PC-9 (cell line): ENCODE results near the gene GPR4. TPM values are rescaled to one million over a fixed set of nuclear protein-coding genes. Genes with fewer than 3 reads are reported as not detected.

ENCODE experiments used
- Bru-seq: library from RNA; stranded (reverse); fragments of 400-500 nt; gene quantifications from one replicate; lab custom pipeline; 2021; lab: Mats Ljungman, UMichigan
- BruChase-seq, 2 experiments: library from RNA; stranded (reverse); fragments of 400-500 nt; gene quantifications; one replicate each; lab custom pipeline; 2021; lab: Mats Ljungman, UMichigan
- BruUV-seq: library from RNA; stranded (reverse); fragments of 400-500 nt; replicated peaks from 2 replicates; lab custom pipeline; 2021; lab: Mats Ljungman, UMichigan
- CTCF ChIA-PET: fragments of 300-600 bp; sonication (Branson Sonifier 250); formaldehyde crosslinking; loops from one replicate; lab custom pipeline; 2022; ENCODE audit warnings: antibody characterized with exemption; lab: Charles Lee
- POLR2A ChIA-PET: fragments of 300-600 bp; sonication (Branson Sonifier 250); formaldehyde crosslinking; loops from one replicate; lab custom pipeline; 2022; ENCODE audit warnings: antibody characterized with exemption; ENCODE audit not compliant: unreplicated experiment; lab: Charles Lee
- DNase-seq, 2 experiments: peaks; one replicate each; pipeline versions ENCODE4 v3.0.0 to v3.0.0-alpha.2; 2015 to 2022; ENCODE audit warnings: mixed read lengths in 1 of 2
- H2AFZ ChIP-seq: fragments of 200-600 bp; sonication (generic); 2 replicates; pipeline ENCODE4 v1.8.1; 2017; ENCODE audit warnings: antibody characterized with exemption
- H3F3A ChIP-seq: fragments of 200-600 bp; sonication (generic); 2 replicates; pipeline ENCODE4 v1.8.1; 2017; ENCODE audit warnings: antibody characterized with exemption, mild to moderate bottlenecking, low read depth; ENCODE audit not compliant: insufficient read depth
- H3K27ac ChIP-seq: fragments of 200-600 bp; sonication (generic); 2 replicates; pipeline ENCODE4 v1.6.1; 2016; ENCODE audit warnings: mixed run types
- H3K27me3 ChIP-seq: fragments of 200-600 bp; sonication (generic); 2 replicates; pipeline ENCODE4 v1.6.1; 2016; ENCODE audit warnings: low read depth, mixed run types; ENCODE audit not compliant: insufficient read depth
- H3K36me3 ChIP-seq: fragments of 200-600 bp; sonication (generic); 2 replicates; pipeline ENCODE4 v1.6.1; 2016; ENCODE audit warnings: low read depth, mixed run types
- H3K4me1 ChIP-seq: fragments of 200-600 bp; sonication (generic); replicated peaks from 2 replicates; pipeline ENCODE4 v1.6.1; 2016; ENCODE audit warnings: mixed run types; ENCODE audit not compliant: insufficient read depth
- H3K4me2 ChIP-seq: fragments of 200-600 bp; sonication (generic); 2 replicates; pipeline ENCODE4 v1.6.1; 2017; ENCODE audit warnings: mixed run types
- H3K4me3 ChIP-seq: fragments of 200-600 bp; sonication (generic); 2 replicates; pipeline ENCODE4 v1.6.1; 2016; ENCODE audit warnings: mixed run types
- H3K79me2 ChIP-seq: fragments of 200-600 bp; sonication (generic); 2 replicates; pipeline ENCODE4 v1.6.1; 2017; ENCODE audit warnings: low read depth, mixed run types
- H3K9me2 ChIP-seq: fragments of 200-600 bp; sonication (generic); 2 replicates; pipeline ENCODE4 v1.8.1; 2017; ENCODE audit warnings: mild to moderate bottlenecking; ENCODE audit not compliant: insufficient read depth
- H3K9me3 ChIP-seq: fragments of 200-600 bp; sonication (generic); 2 replicates; pipeline ENCODE4 v1.8.1; 2016; ENCODE audit warnings: low read depth; ENCODE audit not compliant: insufficient read depth
- H4K20me1 ChIP-seq: fragments of 200-600 bp; sonication (generic); 2 replicates; pipeline ENCODE4 v1.8.1; 2017; ENCODE audit not compliant: insufficient read depth
- EZH2 ChIP-seq: fragments of 200-600 bp; sonication (generic); IDR thresholded peaks from 2 replicates; pipeline ENCODE4 v1.8.0; 2017; ENCODE audit warnings: antibody characterized with exemption, low read depth
- intact Hi-C: fragments of 100-400 bp; cut with micrococcal nuclease; formaldehyde crosslinking; loops from one replicate; pipeline ENCODE4 v1.10.0; 2022; ENCODE audit not compliant: unreplicated experiment
- long read RNA-seq: library from polyadenylated mRNA; stranded (forward); transcript quantifications from one replicate; pipeline ENCODE4 v2.0.0, GENCODE V29; 2022
- total RNA-seq: library from RNA; stranded (reverse); gene quantifications from 2 replicates; pipeline ENCODE4 v1.2.3, GENCODE V29; 2021
- TF ChIP-seq, protein P1 (sequence below): fragments of 200-600 bp; sonication (generic); conservative IDR thresholded peaks from 2 replicates; pipeline ENCODE4 v1.6.1; 2017; ENCODE audit warnings: mixed run types, antibody characterized with exemption, mild to moderate bottlenecking, moderate library complexity

The GPR4 gene
- total RNA-seq (not detected in 2 replicates), Bru-seq, nascent RNA (not detected), BruChase-seq, experiment 1, labeled RNA remaining after a 2-hour chase (percentile 13 among the genes with signal in this experiment), BruChase-seq, experiment 2, labeled RNA remaining after a 6-hour chase (not detected)
- long read RNA-seq, result 0 reads

- H4K20me1 ChIP-seq, result no peaks in the 10 kb centered on the region
- H3K9me3 ChIP-seq, result no peaks in the 10 kb centered on the region
- no peak within 1 kb of the TSS for H3K4me2 ChIP-seq
- no peaks in the 10 kb centered on the region for H3K79me2 ChIP-seq
- no peak within 1 kb of the TSS for H2AFZ ChIP-seq
- no peak within 1 kb of the TSS for H3K4me3 ChIP-seq
- intact Hi-C loops, result no loop called here
- peaks cover 7% of the 10 kb centered on the region; the same call in 1 of the 2 replicates for H3K4me1 ChIP-seq
- CTCF ChIA-PET, result no interaction called here
- no peaks in the 10 kb centered on the region for H3F3A ChIP-seq
- H3K36me3 ChIP-seq, result no peaks in the 10 kb centered on the region
- no peak within 1 kb of the TSS for H3K27ac ChIP-seq
- no peaks in the 10 kb centered on the region for H3K9me2 ChIP-seq
- H3K27me3 ChIP-seq, result peaks cover 53% of the 10 kb centered on the region
- POLR2A ChIA-PET, result interaction anchor here (0.6 kb wide), 1 partner anchor 41 kb away, joined by 4 read pairs; no protein-coding TSS in a partner anchor
- DNase-seq, result peak in 1 of 2 experiments; percentile 6
- no peak for TF ChIP-seq EZH2
- TF ChIP-seq, protein P1, sequence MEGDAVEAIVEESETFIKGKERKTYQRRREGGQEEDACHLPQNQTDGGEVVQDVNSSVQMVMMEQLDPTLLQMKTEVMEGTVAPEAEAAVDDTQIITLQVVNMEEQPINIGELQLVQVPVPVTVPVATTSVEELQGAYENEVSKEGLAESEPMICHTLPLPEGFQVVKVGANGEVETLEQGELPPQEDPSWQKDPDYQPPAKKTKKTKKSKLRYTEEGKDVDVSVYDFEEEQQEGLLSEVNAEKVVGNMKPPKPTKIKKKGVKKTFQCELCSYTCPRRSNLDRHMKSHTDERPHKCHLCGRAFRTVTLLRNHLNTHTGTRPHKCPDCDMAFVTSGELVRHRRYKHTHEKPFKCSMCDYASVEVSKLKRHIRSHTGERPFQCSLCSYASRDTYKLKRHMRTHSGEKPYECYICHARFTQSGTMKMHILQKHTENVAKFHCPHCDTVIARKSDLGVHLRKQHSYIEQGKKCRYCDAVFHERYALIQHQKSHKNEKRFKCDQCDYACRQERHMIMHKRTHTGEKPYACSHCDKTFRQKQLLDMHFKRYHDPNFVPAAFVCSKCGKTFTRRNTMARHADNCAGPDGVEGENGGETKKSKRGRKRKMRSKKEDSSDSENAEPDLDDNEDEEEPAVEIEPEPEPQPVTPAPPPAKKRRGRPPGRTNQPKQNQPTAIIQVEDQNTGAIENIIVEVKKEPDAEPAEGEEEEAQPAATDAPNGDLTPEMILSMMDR, result no peak
- BruUV-seq, result no TSS peak
These were observed at the start of gene GPR4 for GRCh38 chr19:45601524-45602374. Gene GPR4 (minus strand): TSS chr19:45602212. CDS start chr19:45591866, 10,346 bp downstream.

GRCh38 chr19:45650722-45651121, 48.7 kb upstream of the GPR4 start:
- Histone ChIP-seq H3K4me1 (no peaks in the 10 kb centered on the region), H2AFZ (no peak overlapping the region), H3K36me3 (no peaks in the 10 kb centered on the region), H3F3A (no peaks in the 10 kb centered on the region; the same call in 1 of the 2 replicates), H3K27me3 (no peaks in the 10 kb centered on the region), H3K9me2 (no peaks in the 10 kb centered on the region), H3K4me3 (no peak overlapping the region), H3K9me3 (no peaks in the 10 kb centered on the region), H3K79me2 (no peaks in the 10 kb centered on the region), H4K20me1 (no peaks in the 10 kb centered on the region), H3K4me2 (no peak overlapping the region), H3K27ac (no peak overlapping the region)
- BruUV-seq, result no TSS peak
- intact Hi-C loops, result no loop called here
- ChIA-PET CTCF (interaction anchor here (0.5 kb wide), 1 partner anchor 57 kb away, joined by 4 read pairs; no protein-coding TSS in a partner anchor), POLR2A (interaction anchor here (0.6 kb wide), 1 partner anchor 153 kb away, joined by 3 read pairs; no protein-coding TSS in a partner anchor)
- TF ChIP-seq EZH2, result no peak
- TF ChIP-seq, protein P1, result no peak
- no peak for DNase-seq

DNA sequence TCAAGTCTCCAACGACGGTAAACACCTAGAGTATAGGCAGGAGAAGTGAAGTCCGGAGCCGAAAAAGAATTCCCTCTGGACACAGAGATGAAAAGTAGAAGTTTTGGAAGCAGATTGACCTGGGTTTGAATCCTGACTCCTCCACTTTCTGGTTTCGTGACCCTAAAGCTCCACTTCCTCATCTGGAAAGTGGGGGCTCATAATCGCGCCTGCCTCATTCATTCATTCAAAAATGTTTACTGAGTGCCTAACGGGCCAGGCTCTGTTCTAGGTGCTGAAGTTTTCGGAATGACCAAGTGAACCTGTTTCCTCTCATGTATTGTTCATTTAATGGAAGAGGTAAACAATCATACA, 44.3 kb upstream of the GPR4 start:
- Histone ChIP-seq H3K27ac (no peak overlapping the region), H3K79me2 (no peaks in the 10 kb centered on the region), H3K9me2 (no peaks in the 10 kb centered on the region), H4K20me1 (no peaks in the 10 kb centered on the region), H3K4me1 (peaks cover 12% of the 10 kb centered on the region), H3F3A (peaks cover 33% of the 10 kb centered on the region), H3K27me3 (no peaks in the 10 kb centered on the region), H2AFZ (peak overlapping the region; percentile 29; the same call in 1 of the 2 replicates), H3K4me3 (peak overlapping the region; percentile 40; the same call in 1 of the 2 replicates), H3K4me2 (peak overlapping the region; percentile 66), H3K9me3 (no peaks in the 10 kb centered on the region), H3K36me3 (no peaks in the 10 kb centered on the region)
- BruUV-seq, result no TSS peak
- TF ChIP-seq EZH2, result no peak
- TF ChIP-seq, protein P1, result no peak
- intact Hi-C loops, result no loop called here
- ChIA-PET CTCF (interaction anchor here (0.6 to 1.2 kb wide), 2 partner anchors 19 to 31 kb away, joined by 5 to 6 read pairs; no protein-coding TSS in a partner anchor), POLR2A (interaction anchor here (0.7 kb wide), 1 partner anchor 32 kb away, joined by 8 read pairs; no protein-coding TSS in a partner anchor)
- DNase-seq, result no peak
